Endometrial microvascular endothelial cells (primary cell): ENCODE measurements around the gene CPLX1. TPM values are rescaled to one million over a fixed set of nuclear protein-coding genes. Genes with fewer than 3 reads are reported as not detected.

Source experiments
- in situ Hi-C: cut with HindIII; loops from 2 replicates; pipeline ENCODE4 v1.10.0; 2017; ENCODE audit warnings: low sequenced_read_pairs, low pct_unique_long_range_greater_than_20kb; ENCODE audit errors: inconsistent ontology term
- total RNA-seq: library from RNA; depleted of rRNA; stranded (reverse); fragments of >200 nt; gene quantifications from one replicate; pipeline ENCODE4 v1.2.3, GENCODE V29; 2015; ENCODE audit errors: inconsistent ontology term

The CPLX1 gene
- total RNA-seq, 1 donor from 2014 or later, result not detected

- in situ Hi-C loops, result no loop called here
These were observed 24.3 kb downstream of the CPLX1 start for GRCh38 chr4:801436-802124.

DNA sequence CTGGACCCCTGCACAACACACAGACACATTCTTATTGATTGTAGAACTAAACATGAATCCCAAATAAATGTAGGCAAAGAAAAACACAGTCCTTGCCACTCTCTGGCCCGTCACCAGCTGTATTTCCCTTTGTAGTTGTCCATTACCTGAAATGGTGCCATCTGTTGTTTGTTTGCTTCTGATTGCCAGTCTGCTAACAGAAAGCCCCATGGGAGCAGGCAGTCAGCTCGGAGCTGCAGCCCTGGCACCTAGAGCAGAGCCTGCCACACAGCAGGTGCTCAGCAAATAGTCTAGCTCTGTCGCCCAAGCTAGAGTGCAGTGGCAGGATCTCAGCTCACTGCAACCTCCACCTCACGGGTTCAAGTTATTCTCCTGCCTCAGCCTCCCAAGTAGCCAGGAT is 28.9 kb downstream of the CPLX1 start:
- in situ Hi-C loops, result loop anchor here (25.0 kb wide), 1 partner anchor 365 kb away; the partner anchor contains the start of gene SPON2

DNA sequence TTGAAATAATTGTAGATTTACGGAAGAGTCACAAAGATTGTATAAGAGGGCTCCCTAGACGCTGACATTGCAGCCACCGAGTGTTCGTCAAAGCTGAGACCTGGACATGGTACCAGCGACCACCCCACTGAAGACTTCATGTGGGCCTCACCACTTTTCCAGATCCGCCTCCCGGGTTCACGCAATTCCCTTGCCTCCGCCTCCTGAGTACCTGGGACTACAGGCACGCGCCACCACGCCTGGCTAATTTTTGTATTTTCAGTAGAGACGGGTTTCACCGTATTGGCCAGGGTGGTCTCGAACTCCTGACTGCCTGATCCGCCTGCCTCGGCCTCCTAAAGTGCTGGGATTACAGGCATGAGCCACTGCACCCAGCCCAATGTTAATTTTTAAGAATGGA is 29.7 kb downstream of the CPLX1 start:
- in situ Hi-C loops, result loop anchor here (25.0 kb wide), 1 partner anchor 366 kb away; the partner anchor contains the start of gene SPON2

- in situ Hi-C loops, result loop anchor here (25.0 kb wide), 1 partner anchor 367 kb away; the partner anchor contains the start of gene SPON2
These were observed 30.2 kb downstream of the CPLX1 start for GRCh38 chr4:795726-796119.

DNA sequence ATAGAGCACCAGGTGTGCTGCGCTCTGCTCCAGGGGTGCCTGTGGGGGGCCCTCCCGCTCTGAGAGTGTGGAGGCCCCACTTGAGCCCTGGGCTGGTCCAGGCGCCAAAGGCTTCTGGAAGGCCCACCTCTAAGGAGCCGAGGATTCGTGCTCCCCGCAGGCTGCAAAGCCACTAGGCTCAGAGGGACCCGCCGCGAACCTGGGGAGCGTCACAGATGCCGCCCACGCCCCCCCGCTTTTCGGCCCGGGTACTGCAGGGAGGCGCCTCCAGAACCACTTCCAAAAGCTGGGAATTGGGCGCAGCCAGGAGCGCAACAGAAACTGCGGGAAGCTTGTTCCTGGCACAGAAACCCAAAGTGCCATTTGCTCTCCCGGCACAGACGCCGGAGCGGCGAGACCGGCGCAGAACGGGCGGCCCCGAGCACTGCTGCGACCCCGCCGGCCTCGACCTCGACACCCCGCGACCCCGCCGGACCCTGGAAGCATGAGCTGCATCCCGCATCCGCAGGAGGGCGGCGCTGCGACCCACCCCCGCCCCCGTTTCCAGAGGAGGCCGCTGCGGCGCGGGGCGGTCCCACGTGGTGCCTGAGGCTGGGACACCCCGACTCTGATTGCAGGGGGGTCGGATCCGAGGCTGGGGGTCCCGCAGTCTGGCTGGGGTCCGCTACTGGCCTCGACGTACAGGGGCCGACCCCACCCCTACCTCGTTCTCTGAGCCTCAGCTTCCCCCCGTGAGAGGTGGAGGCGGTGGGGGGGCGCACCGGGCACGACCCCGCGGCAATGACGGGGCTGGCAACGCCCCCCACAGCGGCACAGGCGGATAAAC is 30.8 kb downstream of the CPLX1 start:
- in situ Hi-C loops, result loop anchor here (25.0 kb wide), 1 partner anchor 367 kb away; the partner anchor contains the start of gene SPON2

GRCh38 chr4:793941-794621 is 31.8 kb downstream of the CPLX1 start:
- in situ Hi-C loops, result loop anchor here (25.0 kb wide), 1 partner anchor 368 kb away; the partner anchor contains the start of gene SPON2

GRCh38 chr4:793093-793861 is 32.7 kb downstream of the CPLX1 start:
- in situ Hi-C loops, result loop anchor here (25.0 kb wide), 1 partner anchor 369 kb away; the partner anchor contains the start of gene SPON2

- in situ Hi-C loops, result loop anchor here (25.0 kb wide), 1 partner anchor 370 kb away; the partner anchor contains the start of gene SPON2
These were observed 33.3 kb downstream of the CPLX1 start for GRCh38 chr4:792626-793092.

DNA sequence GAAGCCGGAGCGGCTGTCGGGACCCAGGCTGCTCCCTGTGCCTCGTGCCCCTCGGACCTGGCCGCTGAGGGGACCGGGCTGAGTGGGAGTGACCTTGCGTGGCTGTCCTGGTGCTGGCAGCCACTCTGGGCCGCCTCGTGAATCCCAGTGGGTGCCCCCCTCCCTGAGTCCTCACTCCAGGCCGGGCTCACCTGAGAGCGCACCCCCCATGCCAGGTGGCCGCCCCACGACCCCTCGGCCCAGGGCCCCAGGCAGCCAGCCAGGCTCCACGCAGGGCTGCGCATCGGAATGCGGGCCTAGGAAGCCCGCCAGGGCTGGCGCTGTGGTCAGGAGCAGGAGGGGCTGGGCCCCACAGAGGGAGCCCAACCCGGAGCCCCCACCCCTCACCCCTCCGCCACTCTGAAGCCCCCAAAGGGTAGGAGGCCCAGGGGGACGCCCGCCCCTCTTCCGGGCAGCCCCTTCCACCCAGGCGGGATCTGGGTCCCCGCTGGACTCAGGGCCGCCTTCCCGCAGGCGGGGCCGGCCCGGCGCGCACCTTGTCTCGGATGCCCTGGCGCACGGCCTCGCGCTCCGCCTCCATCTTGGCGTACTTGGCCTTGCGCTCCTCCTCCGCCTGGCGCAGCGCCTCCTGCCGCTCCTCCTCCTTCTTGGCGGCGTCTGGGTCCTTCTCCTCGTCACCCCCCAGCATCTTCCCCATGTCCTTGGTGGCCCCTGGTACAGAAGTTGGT is 33.9 kb downstream of the CPLX1 start:
- in situ Hi-C loops, result loop anchor here (25.0 kb wide), 1 partner anchor 370 kb away; the partner anchor contains the start of gene SPON2

DNA sequence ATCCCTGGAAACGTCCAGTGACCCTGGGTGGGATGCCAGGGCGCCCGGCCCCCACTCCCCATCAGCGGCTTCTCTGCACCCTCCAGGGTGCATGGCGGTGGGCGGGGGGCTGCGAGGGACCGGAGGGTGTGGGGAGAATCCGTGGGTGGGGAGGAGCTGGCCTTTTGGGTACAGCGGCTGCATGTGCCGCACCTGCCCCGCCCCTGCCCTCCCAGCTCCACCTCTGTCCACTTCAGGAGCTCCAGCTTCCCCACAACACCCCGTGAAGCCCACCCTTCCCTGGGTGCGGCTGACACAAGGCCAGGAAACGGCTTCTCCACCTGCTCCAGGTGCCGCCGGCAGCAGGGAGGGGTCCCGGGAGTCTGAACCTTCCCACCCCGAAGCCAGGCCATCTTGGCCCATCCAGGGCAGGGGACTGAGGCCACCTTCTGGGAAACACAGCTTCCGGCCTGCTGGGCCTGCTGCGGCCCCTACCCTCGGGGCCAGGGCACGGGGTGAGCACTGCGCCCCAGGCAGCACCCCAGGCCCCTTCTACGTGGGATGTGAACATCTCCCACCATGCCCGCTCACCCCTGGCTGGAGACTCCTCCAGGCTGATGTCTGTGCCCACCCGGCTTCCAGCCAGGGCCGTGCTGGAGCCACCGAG is 34.6 kb downstream of the CPLX1 start:
- in situ Hi-C loops, result loop anchor here (25.0 kb wide), 1 partner anchor 371 kb away; the partner anchor contains the start of gene SPON2

DNA sequence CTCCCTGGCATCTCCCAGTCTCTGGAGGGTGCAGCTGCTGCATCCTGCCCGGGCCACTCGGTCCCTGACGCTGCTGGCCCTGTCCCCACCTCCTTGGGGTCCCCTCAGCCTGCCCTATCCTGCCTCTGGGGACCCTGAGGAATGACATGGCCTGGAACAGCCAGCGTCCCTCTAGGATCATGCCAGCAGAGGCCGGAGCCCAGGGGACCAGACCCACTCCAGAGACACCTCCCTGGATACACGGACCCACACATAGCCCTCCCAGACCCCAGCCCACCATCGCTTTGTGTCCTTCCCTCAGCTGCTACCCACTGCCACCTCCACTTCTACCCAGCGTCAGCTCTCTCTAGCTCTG is 35.5 kb downstream of the CPLX1 start:
- in situ Hi-C loops, result loop anchor here (25.0 kb wide), 1 partner anchor 372 kb away; the partner anchor contains the start of gene SPON2

DNA sequence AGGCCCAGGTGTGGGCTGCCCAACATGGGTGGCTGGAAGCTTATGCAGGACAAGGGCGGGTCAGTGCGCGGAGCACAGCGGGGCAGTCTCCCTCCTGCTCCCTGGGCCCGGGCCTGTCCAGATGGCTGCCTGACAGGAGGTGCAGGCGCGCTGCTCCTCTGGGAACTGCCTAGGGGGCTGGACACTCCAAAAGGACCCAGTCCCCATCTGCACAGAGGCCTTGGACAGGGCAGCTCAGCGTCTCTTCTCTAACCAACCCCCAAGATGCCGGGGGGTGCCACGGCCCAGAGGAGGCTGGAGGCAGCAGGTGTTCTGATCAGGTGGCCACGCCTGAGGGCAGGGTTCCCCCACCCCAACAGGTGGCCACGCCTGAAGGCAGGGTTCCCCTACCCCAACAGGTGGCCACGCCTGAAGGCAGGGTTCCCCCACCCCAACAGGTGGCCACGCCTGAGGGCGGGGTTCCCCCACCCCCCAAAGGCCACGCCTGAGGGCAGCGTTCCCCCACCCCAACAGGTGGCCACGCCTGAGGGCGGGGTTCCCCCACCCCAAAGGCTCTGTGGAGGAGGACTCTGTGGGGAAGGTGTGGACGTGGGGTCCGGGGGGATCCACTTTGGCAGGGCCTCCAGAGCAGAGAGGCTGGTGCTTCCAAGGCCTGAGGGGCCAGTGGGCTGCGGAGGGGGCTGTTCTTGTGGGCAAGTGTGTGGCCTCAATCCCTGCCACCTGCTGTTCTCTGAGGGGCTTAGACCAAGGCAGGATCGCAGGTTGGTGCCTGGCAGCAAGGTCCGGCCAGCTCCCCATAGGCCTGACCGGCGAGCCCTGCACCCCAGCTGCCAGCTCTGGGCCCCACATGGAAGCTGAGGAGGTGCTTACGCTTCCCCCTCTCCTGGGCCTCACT is 36.1 kb downstream of the CPLX1 start:
- in situ Hi-C loops, result loop anchor here (25.0 kb wide), 1 partner anchor 372 kb away; the partner anchor contains the start of gene SPON2

DNA sequence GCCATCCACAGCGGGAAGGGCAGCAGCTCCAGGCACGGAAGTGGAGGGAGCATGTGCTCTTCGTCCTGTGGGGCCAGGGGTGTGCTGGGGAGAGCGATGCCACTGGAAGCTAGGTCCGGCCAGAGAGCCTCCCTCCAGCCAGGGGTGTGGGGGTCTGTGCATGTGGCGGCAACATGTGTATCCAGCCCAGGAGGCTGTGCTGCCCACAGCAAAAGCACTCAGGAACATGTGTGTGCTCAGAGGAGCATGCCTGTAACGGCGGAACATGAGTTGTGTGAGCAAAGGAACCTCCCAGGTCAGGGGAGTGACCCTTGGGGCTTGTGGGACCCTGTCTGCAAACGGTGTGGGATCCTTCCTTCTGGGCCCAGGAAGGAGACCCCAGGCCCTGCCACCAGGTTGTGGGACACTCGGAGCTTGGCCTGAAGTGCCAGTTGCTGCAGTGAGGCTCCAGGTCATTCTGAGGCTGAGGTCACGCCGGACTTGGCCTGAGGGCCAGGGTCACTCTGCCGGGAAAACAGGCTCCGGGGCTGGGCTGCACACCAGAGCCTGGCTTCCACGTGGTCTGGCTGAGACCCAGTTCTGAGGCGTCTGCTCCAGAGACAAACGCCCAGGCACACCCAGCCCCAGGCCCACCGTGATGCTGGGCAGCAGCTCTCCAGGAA is 37.2 kb downstream of the CPLX1 start:
- in situ Hi-C loops, result loop anchor here (25.0 kb wide), 1 partner anchor 374 kb away; the partner anchor contains the start of gene SPON2

DNA sequence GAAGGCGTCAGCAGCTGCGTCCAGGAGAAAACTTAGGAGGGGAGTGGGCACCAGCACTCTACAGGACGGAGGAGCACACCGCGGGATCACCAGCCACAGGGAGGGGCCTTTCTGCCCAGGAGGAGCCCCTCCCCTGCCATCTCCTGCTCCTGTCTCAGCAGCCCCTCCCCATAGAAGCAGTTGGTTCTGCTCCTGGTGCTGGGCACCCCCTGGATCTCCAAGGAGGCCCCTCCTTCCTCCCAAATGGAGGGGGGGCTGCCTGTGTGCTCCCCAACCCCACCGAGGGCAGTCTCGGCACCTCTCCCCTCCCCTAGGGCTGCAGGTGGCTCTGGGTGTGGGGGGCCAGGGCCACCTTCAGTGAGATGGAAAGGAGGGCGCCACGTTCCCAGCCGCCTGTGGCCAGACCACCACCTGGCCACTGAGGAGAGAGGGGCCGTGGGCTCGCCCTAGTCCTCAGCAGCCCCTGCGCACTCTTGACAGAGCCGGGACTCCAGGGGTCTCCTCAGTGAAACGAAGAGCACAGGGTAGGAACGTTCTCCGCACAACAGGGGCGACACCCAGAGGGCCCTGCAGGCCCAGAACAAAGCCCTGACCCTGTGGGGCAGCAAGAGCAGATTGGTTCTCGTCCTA is 37.8 kb downstream of the CPLX1 start:
- in situ Hi-C loops, result loop anchor here (25.0 kb wide), 1 partner anchor 374 kb away; the partner anchor contains the start of gene SPON2

DNA sequence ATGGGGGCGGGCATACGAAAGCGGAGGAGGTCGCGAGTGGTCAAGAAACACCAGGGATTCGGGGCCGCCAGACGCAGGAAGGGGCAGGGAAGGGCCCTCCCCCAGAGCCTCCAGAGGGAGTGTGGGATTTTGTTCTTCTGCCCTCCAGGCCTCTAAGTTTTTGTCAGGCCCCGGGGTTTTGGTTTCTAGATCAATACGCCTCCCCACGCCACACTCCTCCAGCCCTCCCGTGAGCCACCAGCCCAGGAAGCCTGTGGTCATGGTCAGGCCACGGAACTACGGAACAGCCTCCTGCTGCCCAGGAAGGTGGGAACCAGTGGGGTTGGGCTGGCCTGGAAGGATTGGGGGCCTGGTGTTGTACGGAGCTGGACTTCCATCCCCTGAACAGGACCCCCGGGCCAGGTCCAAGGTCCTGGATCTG is 38.4 kb downstream of the CPLX1 start:
- in situ Hi-C loops, result loop anchor here (25.0 kb wide), 1 partner anchor 375 kb away; the partner anchor contains the start of gene SPON2
